ENCODE measurements around the gene DDIT4. TPM values are rescaled to one million over a fixed set of nuclear protein-coding genes. Genes with fewer than 3 reads are reported as not detected.

DDIT4 gene
- total and polyA plus RNA-seq, 9 of the 15 experiments (the other 6 are each of a cell fraction or from before 2014, with no cell fraction given): 8.2 to 675 (median 159) TPM

DNA sequence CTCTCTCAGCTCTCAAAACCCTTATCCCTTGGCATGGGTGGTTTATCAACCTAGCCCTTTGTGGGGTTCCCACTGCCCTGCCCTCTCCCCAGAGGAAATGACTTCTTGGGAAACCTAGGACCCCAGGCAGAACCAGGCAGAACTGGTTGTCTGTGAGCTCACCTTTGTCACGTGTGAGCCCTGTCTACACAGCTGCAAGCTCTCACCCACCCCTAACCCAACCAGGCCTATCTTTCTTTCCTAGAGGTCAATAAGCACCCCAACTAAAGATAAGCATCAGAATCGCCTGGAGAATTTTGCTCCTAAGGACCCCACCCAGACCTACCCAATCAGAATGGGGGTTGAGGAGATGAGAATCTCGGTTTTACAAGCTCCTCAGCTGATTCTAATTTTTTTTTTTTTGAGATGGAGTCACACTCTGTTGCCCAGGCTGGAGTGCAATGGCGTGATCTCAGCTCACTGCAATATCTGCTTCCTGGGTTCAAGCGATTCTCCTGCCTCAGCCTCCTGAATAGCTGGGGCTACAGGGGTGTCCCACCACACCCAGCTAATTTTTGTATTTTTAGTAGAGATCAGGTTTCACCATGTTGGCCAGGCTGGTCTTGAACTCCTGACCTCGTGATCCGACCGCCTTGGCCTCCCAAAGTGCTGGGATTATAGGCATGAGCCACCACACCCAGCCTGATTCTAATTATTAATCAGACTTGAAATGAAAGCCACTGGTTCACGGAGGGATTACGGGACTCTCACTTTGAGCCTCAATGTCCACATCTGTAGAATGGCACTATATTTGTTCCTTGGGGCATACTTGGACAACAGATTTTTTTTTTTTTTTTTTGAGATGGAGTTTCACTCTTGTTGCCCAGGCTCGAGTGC is 7.5 kb upstream of the DDIT4 start (continued):
- no peak for TF ChIP-seq ZFX (CRISPR knock-in tag; IDR thresholded peaks at IDR 0.05)
- TF ChIP-seq TAF1 (IDR thresholded peaks at IDR 0.05; ENCODE audit: control insufficient read depth, extremely low read depth, insufficient read depth, low read length, severe bottlenecking): no peak
- no peak for TF ChIP-seq ID3 (CRISPR knock-in tag; IDR thresholded peaks at IDR 0.05)
- TF ChIP-seq ID3 (tag; IDR thresholded peaks at IDR 0.05): no peak
- TF ChIP-seq CBX5 (IDR thresholded peaks at IDR 0.05; ENCODE audit: borderline replicate concordance, low read depth): no peak
- TF ChIP-seq SAFB (IDR thresholded peaks at IDR 0.05; ENCODE audit: borderline replicate concordance, low read depth, low read length): no peak
- no peak for TF ChIP-seq TRIM28 (IDR thresholded peaks at IDR 0.05)
- no peak for TF ChIP-seq MBD1 (CRISPR knock-in tag; IDR thresholded peaks at IDR 0.05)
- no peak for TF ChIP-seq NELFE (IDR thresholded peaks at IDR 0.05; ENCODE audit: insufficient read depth, insufficient read length)
- no peak for TF ChIP-seq ZNF561 (CRISPR knock-in tag; conservative IDR thresholded peaks at IDR 0.05)
- peak; percentile 26; the same call in 1 of the 2 replicates for TF ChIP-seq ZNF584 (CRISPR knock-in tag; IDR thresholded peaks at IDR 0.05; ENCODE audit: low read depth)
- no peak for TF ChIP-seq SP1 (CRISPR knock-in tag; IDR thresholded peaks at IDR 0.05)
- no peak for TF ChIP-seq MAFK (IDR thresholded peaks at IDR 0.05; ENCODE audit: low read length)
- no peak for TF ChIP-seq HDAC6 (IDR thresholded peaks at IDR 0.05; ENCODE audit: low read depth, low read length)
- TF ChIP-seq ZNF146 (CRISPR knock-in tag; IDR thresholded peaks at IDR 0.05; ENCODE audit: unreplicated experiment): no peak
- no peak for TF ChIP-seq RFX1 (IDR thresholded peaks at IDR 0.05)
- no peak for TF ChIP-seq ZNF124 (CRISPR knock-in tag; IDR thresholded peaks at IDR 0.05)
- no peak for TF ChIP-seq PRMT5 (CRISPR knock-in tag; IDR thresholded peaks at IDR 0.05)
- TF ChIP-seq GTF2F1 (IDR thresholded peaks at IDR 0.05; ENCODE audit: low read depth, low read length): no peak
- TF ChIP-seq, protein P1, sequence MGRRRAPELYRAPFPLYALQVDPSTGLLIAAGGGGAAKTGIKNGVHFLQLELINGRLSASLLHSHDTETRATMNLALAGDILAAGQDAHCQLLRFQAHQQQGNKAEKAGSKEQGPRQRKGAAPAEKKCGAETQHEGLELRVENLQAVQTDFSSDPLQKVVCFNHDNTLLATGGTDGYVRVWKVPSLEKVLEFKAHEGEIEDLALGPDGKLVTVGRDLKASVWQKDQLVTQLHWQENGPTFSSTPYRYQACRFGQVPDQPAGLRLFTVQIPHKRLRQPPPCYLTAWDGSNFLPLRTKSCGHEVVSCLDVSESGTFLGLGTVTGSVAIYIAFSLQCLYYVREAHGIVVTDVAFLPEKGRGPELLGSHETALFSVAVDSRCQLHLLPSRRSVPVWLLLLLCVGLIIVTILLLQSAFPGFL (CRISPR knock-in tag; IDR thresholded peaks at IDR 0.05): no peak
- no peak for TF ChIP-seq HMG20B (CRISPR knock-in tag; IDR thresholded peaks at IDR 0.05)
- TF ChIP-seq TAL1 (IDR thresholded peaks at IDR 0.05): 0 out of 2 replicates have a peak, but pooled peaks have one; percentile 1
- TF ChIP-seq ZFP1 (CRISPR knock-in tag; IDR thresholded peaks at IDR 0.05): no peak
- no peak for TF ChIP-seq SNIP1 (IDR thresholded peaks at IDR 0.05; ENCODE audit: low read depth)
- TF ChIP-seq, protein P2, sequence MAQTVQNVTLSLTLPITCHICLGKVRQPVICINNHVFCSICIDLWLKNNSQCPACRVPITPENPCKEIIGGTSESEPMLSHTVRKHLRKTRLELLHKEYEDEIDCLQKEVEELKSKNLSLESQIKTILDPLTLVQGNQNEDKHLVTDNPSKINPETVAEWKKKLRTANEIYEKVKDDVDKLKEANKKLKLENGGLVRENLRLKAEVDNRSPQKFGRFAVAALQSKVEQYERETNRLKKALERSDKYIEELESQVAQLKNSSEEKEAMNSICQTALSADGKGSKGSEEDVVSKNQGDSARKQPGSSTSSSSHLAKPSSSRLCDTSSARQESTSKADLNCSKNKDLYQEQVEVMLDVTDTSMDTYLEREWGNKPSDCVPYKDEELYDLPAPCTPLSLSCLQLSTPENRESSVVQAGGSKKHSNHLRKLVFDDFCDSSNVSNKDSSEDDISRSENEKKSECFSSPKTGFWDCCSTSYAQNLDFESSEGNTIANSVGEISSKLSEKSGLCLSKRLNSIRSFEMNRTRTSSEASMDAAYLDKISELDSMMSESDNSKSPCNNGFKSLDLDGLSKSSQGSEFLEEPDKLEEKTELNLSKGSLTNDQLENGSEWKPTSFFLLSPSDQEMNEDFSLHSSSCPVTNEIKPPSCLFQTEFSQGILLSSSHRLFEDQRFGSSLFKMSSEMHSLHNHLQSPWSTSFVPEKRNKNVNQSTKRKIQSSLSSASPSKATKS (CRISPR knock-in tag; IDR thresholded peaks at IDR 0.05): no peak
- no peak for TF ChIP-seq PML (IDR thresholded peaks at IDR 0.05; ENCODE audit: low read length)
